IPS-NIHi11 (cell line): ENCODE measurements around the gene PSMD6.

ENCODE experiments used
- DNase-seq: peaks from one replicate; pipeline ENCODE4 v3.0.0; 2012; ENCODE audit warnings: mixed read lengths, low spot score

PSMD6 gene

DNA sequence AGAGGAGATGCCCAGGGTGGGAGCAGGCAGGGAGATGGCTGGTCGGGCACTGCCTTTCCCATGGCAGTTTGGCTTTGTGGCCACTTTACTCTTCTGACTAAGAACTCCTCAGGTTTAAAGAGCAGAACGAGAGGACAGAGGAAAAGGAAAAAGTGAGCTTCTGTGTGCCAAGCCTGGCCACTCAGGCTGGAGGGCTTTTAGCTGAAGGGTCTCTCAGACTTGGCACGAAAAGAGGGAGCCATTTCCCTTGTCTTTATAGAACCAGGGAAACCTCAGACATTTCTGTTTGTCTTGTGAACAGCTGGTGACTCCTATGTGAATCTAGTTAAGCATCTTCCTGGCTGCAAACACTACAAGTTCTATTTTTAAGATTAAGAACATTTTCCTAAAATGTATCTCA lies 23.3 kb upstream of the PSMD6 start:
- DNase-seq = no peak

DNA sequence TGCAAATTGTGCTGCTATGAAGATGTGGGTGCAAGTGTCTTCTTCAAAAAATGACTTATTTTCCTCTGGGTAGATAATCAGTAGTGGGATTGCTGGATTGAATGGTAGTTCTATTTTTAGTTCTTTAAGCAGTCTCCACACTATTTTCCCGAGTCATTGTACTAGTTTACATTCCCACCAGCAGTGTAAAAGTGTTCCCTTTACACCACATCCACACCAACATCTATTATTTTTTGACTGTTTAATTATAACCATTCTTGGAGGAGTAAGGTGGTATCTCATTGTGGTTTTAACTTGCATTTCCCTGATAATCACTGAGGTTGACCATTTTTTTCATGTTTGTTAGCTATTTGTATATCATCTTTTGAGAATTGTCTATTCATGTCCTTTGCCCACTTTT lies 19.7 kb upstream of the PSMD6 start:
- DNase-seq = no peak

DNA sequence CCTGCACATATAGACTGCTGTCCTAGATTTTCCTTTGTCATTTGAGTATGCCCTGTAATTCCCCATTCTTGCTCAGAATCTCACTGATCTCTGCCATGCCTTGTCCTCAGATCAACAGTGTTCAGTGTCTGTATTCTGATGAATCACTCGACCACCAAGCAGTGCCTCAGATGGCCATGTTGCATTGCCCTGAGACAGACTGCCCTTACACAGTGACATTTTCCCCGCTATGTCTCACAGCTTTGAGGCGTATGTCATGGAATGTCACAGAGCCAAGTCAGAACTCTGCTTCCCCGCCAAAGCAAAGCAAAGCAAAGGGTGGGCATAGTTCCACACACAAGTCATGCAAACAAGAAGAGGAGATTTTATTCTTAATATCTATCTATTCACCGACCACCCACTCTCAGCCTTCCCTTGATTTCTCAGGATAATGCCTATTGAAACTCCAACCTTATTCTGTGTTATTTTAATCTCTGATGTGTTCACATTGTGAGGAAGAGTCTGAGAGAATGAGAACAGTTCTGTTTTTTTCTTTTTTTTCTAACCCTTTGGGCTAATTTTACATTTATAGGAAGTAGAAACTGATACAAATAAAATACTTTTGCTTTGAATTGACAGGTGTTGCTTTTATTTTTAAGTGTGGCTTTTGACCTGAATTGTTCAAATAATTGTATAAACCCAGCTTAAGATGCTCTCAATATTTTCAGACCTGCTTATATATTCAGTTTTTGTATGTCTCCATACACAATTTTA lies 16.9 kb upstream of the PSMD6 start:
- DNase-seq = no peak

DNA sequence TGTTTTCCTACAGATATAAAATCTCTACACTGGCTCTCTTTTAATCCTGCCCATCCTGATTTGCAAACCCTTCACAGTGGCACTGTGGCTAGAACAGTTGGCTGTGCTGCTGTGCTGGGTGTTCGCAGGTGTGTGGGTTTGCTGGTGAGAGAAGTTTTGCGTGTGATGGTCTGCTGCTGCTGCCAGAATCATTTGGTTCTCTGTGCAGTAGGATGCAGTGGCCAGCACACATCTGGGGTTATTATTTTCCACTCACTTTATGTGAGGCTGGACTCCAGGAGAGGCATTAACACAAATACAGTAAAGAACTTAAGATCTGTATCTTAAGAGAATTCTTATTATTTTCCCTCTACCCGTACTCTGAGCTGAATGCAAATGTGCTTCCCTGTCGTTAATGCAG lies 16.0 kb upstream of the PSMD6 start:
- no peak for DNase-seq

DNA sequence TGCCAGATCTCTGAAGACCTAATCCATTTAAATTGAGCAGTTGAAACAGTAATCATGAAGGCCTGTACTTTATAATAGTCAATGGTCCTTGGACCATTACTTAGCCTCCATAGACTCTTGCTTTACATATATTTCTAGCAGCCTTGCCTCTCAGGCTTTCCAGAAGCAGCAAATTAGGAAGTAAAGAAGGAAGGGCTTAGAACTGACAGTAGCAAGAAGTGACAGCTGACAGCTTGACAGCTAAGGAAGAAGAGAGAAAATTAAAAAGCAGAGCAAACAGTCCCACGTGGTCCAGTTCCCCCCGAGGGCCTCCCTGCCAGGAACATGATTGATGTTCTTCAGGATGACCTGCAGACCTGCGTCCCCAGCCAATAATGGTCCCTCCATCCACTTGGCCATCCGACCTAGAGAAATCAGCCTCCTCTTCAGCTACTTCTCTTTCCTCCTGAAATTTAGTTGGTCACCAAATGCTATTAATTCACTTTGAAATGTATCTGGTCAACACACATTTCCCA lies 15.0 kb upstream of the PSMD6 start:
- DNase-seq = no peak

DNA sequence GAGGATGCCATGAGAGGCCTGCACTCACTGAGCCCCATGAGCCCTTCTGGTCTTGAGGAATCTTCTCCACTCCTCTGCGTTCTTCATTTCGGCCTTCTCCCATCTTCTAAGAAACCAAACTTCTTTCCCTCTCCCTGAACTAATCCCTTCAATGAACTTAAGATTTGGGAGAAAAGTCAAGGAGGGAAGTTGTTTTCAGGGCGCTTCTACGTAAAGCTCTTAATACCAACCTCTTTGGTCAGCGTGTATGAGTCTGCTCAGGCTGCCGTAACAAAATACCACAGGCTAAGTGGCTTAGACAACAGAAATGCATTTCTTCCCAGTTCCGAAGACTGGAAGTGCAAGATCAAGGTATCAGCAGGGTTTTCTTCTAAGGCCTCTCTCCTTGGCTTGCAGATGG lies 13.8 kb upstream of the PSMD6 start:
- no peak for DNase-seq

DNA sequence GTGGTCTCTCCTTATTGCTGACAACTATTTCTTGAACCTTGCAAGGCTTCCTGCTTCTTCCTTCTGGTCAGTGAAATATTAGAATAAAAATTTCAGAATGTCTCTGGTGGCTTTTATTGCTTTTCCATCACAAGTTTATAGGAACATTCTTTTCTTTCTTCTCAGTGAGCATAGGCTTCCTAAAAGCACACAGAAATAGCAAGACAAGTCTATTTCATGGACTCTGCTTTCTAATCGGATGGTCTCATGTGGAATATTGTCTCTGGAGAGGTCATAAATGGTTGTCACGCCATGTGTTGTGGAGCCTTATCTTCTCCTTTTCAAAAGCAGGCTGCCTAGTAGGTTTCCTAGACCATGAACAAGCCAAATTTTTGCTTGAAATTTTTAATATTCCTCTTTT lies 9.8 kb upstream of the PSMD6 start:
- DNase-seq = no peak

DNA sequence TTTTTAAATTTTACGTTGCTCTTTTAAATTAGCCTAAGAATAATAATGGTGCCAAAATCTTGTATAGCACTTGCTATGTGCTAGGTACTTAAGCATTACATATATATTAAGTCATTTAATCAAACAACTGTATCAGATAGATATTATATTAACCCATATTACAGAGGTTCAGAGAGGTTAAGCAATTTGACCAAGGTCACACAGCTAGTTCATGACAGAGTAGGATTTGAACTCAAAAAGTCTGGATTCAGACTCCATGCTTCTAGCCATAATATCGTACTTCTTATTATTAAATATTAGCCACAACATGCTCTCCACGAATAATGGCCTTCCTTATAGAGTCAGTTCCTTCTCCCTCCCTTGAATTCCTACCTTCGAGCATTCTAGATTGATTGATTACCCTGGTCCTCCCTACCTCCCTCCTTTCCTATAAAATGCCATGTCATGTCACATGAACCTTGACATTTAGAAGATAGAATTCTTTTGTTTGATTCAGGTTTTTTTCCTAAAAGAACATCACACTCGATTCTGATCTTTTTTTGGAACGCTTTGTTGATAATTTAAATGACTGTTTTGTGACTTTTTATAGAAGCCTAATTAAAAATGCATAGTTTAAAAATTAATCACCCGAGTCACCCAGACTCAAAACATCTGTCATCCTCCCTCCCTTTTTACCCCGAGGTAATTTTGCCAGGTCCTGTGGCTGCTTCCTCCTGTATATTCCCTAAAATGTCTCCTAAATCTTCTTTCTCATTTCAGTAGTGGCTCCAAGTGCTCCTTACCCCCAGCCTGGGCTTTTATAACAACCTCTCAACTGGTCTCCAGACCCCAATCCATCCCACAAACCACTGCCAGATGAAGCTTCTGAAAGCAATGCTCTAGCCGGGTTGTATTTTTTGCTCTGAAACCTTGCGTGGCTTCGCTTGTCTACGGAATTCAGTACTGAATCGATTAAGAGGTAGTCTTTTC lies 8.5 kb upstream of the PSMD6 start:
- no peak for DNase-seq

DNA sequence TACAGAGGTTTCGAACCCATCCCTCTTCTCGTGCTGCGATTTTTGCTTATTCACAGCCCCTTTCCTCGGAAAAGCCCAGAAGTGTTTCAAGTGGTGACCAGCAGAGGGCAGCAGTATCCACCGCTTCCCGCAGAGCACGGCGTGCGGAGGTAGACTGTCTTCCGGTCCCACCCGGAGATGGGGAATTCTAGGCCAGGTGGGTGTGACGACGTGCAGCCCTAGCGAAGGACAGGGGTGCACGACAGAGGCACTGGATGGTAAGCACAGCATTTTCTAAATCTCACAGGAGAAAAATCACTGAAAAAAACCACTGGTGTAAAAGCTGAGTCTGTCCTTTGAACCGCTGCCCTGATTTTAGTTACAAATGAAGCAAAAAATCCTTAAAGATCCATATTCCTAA lies 7.4 kb upstream of the PSMD6 start:
- DNase-seq = peak; percentile 86

DNA sequence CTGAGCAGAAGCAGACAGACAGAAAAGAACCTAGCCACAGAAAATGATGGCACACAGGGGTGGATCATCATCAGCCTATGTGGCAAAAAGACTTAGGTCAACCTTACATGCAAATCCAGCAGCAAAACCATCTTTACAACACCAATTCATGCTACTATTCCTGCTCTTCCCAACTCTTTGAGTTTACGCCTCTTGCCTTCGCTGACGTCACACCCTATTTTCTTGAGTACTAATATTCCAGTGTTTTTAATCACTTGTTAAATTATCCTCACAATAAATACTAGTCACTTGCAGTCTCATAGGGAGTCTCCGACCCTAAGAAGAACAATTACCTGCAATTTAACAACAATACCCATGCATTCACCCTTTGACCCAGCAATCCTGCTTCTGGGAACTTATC lies 6.0 kb upstream of the PSMD6 start:
- no peak for DNase-seq

DNA sequence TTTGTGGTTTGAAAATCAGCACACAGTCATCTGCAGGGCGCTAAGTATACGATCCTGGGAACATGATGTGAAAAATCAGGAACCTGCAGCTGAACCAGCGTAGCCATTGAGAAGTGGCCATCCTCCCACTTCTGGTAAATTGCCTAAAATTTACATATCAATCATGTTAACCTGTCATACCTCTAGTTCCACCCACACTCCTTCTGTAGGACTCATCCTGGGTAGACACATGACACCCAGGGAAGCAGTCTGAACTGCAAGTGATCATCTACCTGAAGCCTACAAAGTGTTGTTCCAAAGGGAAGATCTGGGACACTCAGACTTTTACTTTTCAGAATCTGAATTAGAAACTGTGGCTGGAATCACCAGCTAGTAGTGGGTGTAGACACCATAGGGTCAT lies 5.5 kb upstream of the PSMD6 start:
- DNase-seq = no peak

DNA sequence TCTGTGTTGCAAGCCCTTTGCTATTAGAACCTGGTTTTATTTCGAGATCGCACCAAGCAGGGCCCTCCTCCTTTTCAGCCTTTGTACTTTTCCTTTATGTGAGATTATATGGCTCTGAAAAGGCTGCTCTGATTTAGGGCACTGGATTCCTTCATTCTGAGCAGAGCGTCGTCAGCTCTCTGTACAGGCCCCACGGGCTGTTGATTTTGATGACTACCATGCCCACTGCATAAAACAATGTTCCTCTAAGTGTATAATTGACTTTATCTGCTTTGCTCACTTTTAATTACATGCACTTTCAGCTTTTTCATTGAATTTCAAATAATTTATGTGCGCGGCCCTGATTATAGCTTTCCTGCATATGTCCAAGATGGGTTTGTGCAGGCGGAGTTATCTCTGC lies 4.4 kb upstream of the PSMD6 start:
- DNase-seq = no peak

DNA sequence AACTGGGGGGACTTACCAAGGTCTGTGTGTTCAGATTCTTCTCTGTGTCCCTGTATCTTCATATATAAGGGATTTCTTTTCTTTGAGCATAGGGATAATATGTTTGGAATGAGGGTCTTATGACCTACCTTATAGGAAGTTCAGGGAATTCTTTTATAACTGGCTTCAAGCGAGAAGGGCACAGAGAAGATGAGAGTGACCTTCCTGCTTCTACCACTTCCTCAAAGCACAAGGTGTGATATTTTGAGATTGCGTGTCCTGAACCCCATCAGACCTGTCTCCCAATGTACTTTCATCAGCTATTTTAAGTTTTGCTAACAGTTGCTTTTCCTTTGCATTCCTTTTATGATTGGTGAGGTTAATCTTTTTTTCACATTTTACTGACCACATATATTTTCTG lies 3.1 kb upstream of the PSMD6 start:
- no peak for DNase-seq

DNA sequence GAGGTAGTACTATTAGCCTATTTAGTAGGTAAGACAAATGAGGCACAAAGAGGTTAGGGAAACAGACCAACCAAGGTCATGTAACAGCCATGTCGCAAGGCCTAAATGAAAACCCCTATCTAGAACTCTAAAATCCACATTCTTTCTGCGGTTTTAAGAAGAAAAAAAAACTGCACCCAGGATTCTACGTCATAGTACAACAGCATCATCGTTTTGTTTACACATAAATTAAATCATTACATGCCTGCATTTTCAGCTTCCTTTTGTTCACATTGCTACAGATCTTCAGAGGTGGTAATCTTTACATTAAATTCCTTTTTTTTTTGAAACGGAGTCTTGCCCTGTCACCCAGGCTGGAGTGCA lies 548 bp upstream of the PSMD6 start:
- no peak for DNase-seq

DNA sequence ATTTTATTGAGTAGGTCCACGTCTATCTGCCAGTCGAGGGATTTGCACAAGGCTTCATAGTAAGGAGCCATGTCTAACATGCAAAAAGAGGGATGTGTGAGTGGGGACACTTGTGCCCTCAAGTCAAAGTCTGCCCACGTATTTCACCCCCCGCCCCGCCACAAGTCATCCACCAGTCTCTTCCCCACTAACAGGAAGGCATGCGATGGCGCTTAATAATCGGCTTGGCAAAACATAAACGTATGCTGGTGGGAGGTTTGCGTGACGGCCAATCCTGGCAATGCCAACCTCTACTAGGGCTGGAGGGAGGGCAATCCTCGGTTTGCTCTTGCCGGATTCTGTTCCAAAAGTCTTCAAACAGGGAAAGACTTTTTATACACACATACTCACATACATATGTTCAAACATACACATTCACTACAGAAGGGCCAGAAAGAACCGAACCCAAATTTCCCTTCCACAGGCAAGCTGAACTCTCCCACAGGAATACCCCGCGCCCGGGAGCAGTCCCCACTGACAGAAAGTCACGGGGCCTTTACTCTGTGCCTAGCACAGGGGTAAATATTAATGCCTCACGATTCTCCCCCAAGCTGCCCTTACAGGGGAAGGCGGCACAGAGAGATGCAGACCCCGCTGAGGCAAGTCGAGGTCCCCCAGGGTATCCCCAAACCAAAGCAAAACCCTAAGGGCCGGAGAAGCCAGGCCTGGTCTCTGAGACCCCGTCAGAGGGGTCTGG lies 675 bp downstream of the PSMD6 start:
- DNase-seq = no peak

DNA sequence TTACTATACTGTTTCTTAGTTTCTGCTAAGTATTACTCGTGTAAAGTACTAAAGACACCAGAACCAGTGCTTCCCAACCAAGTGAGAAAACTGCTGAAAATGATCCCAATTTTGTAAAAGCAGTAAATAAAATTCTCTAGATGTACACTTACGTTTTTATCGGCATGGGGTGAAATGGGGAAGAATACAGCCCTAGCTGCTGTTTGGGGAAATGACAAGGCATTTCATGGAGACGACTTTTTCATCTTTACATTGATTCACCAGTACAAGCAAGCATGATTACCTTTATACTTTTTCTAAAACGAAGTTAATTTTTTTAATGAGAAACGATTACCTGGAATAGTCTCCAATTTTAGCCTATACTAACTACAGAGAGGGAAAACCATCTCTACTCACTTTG lies 1.4 kb downstream of the PSMD6 start:
- no peak for DNase-seq

DNA sequence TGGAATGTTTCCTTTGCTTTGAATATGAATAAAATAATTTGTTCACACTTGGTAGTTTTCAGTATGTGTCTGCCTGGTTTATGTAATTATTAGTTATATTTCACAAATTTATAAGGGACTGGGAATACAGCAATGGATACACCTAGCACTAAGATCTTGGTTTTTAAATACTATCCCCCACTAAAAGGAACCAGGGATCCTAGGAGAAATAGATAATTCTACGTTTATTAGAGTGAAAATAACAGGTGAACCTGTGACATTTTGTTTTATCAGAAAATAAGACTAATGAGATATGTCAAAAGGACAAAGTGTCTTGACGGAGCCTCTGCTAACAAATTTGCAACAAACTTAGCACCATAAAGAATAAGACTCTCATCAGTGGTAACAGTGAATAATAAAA lies 3.4 kb downstream of the PSMD6 start:
- no peak for DNase-seq

DNA sequence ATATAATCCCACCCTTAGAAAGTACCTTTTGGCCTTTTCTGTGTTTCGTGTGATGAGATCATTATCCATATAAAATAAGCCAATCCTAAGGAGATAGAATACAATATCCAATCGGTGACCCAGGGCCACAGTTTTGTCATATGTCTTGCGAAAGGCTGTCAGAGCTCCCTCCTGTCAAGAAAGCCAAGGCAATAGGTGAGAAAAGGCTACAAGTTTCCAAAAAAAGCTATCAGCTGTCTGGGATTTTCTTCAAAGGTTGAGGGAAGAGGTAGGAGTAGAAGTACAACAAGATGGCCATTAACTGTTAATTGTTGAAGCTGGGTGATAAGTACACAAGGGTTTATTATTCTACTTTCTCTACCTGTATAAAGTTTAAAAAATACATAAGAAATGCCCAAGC lies 4.0 kb downstream of the PSMD6 start:
- no peak for DNase-seq

DNA sequence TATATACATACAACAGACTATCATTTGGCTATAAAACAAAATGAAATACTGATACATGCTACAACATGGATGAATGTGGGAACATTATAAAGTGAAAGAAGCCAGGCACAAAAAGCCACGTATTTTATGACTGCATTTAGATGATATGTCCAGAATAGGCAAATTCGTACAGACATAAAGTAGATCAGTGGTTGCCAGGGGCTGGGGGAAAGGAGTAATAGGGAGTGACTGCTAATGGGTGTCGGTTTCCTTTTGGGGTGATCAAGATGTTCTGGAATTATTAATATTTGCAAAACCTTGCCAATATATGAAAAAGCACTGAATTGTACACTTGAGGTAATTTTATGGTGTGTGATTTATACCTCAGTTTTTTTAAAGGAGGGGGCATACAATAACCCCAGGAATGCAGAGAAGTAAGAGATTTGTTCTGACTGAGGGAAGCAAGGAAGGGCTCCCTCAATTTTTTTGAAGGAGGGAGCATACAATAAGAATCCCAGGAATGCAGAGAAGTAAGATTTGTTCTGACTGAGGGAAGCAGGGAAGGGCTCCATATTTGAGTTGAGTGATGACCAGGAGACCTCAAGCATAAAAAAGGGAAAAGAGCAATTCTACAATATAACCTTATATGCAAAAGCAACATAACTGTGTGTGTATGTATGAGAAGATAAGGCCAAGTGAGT lies 6.2 kb downstream of the PSMD6 start:
- no peak for DNase-seq

DNA sequence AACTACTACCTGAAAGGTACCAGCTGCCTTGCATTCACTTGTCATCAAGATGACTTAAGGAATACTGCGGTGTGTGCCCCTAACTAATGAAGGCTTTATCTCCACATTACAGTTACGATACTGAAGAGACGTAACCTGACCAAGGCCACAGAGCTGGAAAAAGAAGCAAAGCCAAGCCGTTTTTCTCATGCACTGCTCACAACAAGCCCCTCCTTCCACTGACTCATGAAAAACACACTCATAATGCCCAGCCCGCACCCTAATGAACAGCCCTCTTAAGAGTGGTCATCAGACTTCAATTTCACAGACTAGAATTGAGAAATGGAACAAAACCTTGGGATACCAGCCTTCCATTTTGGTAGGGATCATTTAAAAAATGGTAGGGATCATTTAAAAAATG lies 11.6 kb downstream of the PSMD6 start:
- no peak for DNase-seq

DNA sequence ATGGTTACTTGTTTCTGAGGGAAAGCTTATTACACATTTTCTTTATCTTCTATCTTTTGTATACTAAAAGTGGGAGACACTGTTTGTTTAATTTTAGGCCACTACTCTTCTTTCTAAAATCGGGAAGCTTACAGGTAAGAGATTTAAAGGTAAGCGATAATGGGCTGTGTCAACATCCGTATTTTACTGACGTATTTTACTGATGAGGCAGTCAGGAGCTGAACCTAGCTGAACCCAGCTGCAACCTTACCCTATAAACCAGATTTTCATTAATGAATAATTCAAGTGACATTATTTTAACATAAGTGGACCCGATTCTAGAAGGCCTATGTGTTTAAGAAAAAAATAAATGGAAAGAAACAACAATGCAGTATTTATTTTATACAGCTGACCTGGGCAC lies 13.1 kb downstream of the PSMD6 start:
- no peak for DNase-seq

DNA sequence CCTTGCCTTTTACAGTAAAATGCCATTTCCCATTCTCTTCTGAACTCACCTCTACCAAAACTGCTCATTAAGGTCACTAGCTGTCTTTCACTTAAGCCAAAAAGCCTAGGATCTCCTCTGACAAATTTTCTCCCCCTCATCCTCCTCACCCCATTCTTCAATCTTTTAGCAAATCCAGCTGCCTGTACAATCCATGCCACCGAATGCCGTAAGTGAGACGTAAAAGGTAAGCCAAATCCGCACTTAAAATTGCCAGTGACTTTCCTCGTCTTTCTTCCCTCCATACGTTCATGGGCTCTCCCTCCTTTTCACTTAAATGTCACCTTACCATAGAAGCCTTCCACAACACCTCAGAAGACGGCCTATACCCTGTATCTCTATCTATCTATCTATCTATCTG lies 13.8 kb downstream of the PSMD6 start:
- no peak for DNase-seq
